OCI-LY7 (cell line): ENCODE results near the gene ALDH9A1. TPM values are rescaled to one million over a fixed set of nuclear protein-coding genes. Genes with fewer than 3 reads are reported as not detected.

Source experiments
- BruUV-seq: library from RNA; stranded (reverse); fragments of 400-500 nt; replicated peaks from 2 replicates; lab custom pipeline; 2021; lab: Mats Ljungman, UMichigan
- CTCF ChIA-PET: fragments of 300-600 bp; sonication (Branson Sonifier 250); formaldehyde crosslinking; loops from one replicate; lab custom pipeline; 2022; ENCODE audit warnings: antibody characterized with exemption; ENCODE audit not compliant: unreplicated experiment; lab: Charles Lee
- POLR2A ChIA-PET: fragments of 300-600 bp; sonication (Branson Sonifier 250); formaldehyde crosslinking; loops from one replicate; lab custom pipeline; 2022; ENCODE audit warnings: antibody characterized with exemption; lab: Charles Lee
- DNase-seq: peaks from one replicate; pipeline ENCODE4 v3.0.0-alpha.2; 2015; ENCODE audit warnings: low spot score
- H2AFZ ChIP-seq: fragments of 200-600 bp; sonication (generic), shearing (Covaris generic); 2 replicates; pipeline ENCODE4 v1.6.1; 2014; ENCODE audit warnings: mild to moderate bottlenecking, antibody characterized with exemption, low read length, moderate library complexity
- H3K27ac ChIP-seq: fragments of 200-600 bp; sonication (generic); 2 replicates; pipeline ENCODE4 v1.5.1; 2014; ENCODE audit warnings: mixed run types, low read depth, mild to moderate bottlenecking, moderate library complexity, low read length, inconsistent platforms; ENCODE audit not compliant: poor library complexity, severe bottlenecking
- H3K36me3 ChIP-seq: fragments of 200-600 bp; sonication (generic); 2 replicates; pipeline ENCODE4 v1.6.1; 2014; ENCODE audit warnings: mild to moderate bottlenecking, antibody characterized with exemption, low read length, moderate library complexity, mixed read lengths; ENCODE audit not compliant: insufficient read depth
- H3K4me1 ChIP-seq: fragments of 200-600 bp; sonication (generic); 2 replicates; pipeline ENCODE4 v1.5.1; 2014; ENCODE audit warnings: mild to moderate bottlenecking, low read length; ENCODE audit not compliant: insufficient read depth, poor library complexity, severe bottlenecking
- H3K4me2 ChIP-seq: fragments of 200-600 bp; sonication (generic); 2 replicates; pipeline ENCODE4 v1.6.1; 2014; ENCODE audit warnings: mild to moderate bottlenecking, low read length
- H3K4me3 ChIP-seq: fragments of 200-600 bp; sonication (generic); 2 replicates; pipeline ENCODE4 v1.5.1; 2014; ENCODE audit warnings: mild to moderate bottlenecking, low read depth, low read length; ENCODE audit not compliant: poor library complexity, severe bottlenecking
- H3K79me2 ChIP-seq: fragments of 200-600 bp; sonication (generic); 2 replicates; pipeline ENCODE4 v1.6.1; 2016; ENCODE audit warnings: low read depth, mild to moderate bottlenecking, low read length, moderate library complexity, mixed read lengths; ENCODE audit not compliant: insufficient read depth
- H3K9me2 ChIP-seq: fragments of 200-600 bp; sonication (generic); 2 replicates; pipeline ENCODE4 v1.6.1; 2016; ENCODE audit warnings: mild to moderate bottlenecking, low read length, mixed read lengths; ENCODE audit not compliant: insufficient read depth
- H3K9me3 ChIP-seq: fragments of 200-600 bp; sonication (generic); 2 replicates; pipeline ENCODE4 v1.6.1; 2014; ENCODE audit warnings: mild to moderate bottlenecking, mixed run types, low read length, mixed read lengths
- H4K20me1 ChIP-seq: fragments of 200-600 bp; sonication (generic); 2 replicates; pipeline ENCODE4 v1.6.1; 2014; ENCODE audit warnings: mild to moderate bottlenecking, antibody characterized with exemption, low read length, moderate library complexity, mixed read lengths; ENCODE audit not compliant: insufficient read depth
- CTCF ChIP-seq: fragments of 200-600 bp; sonication (generic); conservative IDR thresholded peaks from 2 replicates; pipeline ENCODE4 v1.5.1; 2014; ENCODE audit warnings: mild to moderate bottlenecking, antibody characterized with exemption, low read length, moderate library complexity, mixed read lengths
- EZH2phosphoT487 ChIP-seq: fragments of 200-600 bp; sonication (generic); IDR thresholded peaks from 2 replicates; pipeline ENCODE4 v1.6.1; 2018; ENCODE audit warnings: low read depth, borderline replicate concordance, mild to moderate bottlenecking, mixed run types, antibody characterized with exemption, low read length, moderate library complexity, mixed read lengths
- intact Hi-C: fragments of 100-400 bp; cut with micrococcal nuclease; formaldehyde crosslinking; loops from one replicate; pipeline ENCODE4 v1.10.0; 2022; ENCODE audit not compliant: unreplicated experiment
- total RNA-seq, 2 experiments: library from RNA; depleted of rRNA in 1 of 2; stranded (reverse); fragments of >200 nt in 1 of 2; shearing (Covaris generic) in 1 of 2; gene quantifications; 2 replicates each; pipeline ENCODE4 v1.2.3, GENCODE V29; 2014 to 2022

ALDH9A1 gene
- total RNA-seq, 2 experiments from 2014 or later, result 32.1 to 36.0 TPM

- H3K9me3 ChIP-seq, result no peaks in the 10 kb centered on the region
- POLR2A ChIA-PET, result interaction anchor here (0.7 kb wide), 1 partner anchor 532 kb away, joined by 3 read pairs; no protein-coding TSS in a partner anchor
Observed at GRCh38 chr1:165734906-165735305, 36.5 kb upstream of the ALDH9A1 start.

GRCh38 chr1:165726841-165727240 is 28.5 kb upstream of the ALDH9A1 start:
- no peaks in the 10 kb centered on the region for H3K4me1 ChIP-seq
- intact Hi-C loops, result no loop called here
- H2AFZ ChIP-seq, result no peak overlapping the region
- TF ChIP-seq CTCF (no peak), EZH2phosphoT487 (no peak)
- no peak for DNase-seq
- no peaks in the 10 kb centered on the region for H3K79me2 ChIP-seq
- H3K4me2 ChIP-seq, result no peak overlapping the region
- no peaks in the 10 kb centered on the region for H3K9me3 ChIP-seq
- POLR2A ChIA-PET, result no interaction called here
- peaks cover 20% of the 10 kb centered on the region for H3K36me3 ChIP-seq
- H3K4me3 ChIP-seq, result no peak overlapping the region
- H3K9me2 ChIP-seq, result no peaks in the 10 kb centered on the region
- H4K20me1 ChIP-seq, result no peaks in the 10 kb centered on the region
- H3K27ac ChIP-seq, result no peak overlapping the region
- CTCF ChIA-PET, result no interaction called here
- no TSS peak for BruUV-seq

More at GRCh38 chr1:165734906-165735305, 36.5 kb upstream of the ALDH9A1 start:
- intact Hi-C loops, result no loop called here
- Histone ChIP-seq H3K4me2 (no peak overlapping the region), H3K79me2 (no peaks in the 10 kb centered on the region), H3K9me2 (no peaks in the 10 kb centered on the region), H3K4me3 (no peak overlapping the region), H3K4me1 (peaks cover 16% of the 10 kb centered on the region), H3K27ac (no peak overlapping the region), H2AFZ (no peak overlapping the region), H4K20me1 (peaks cover 14% of the 10 kb centered on the region; the same call in 1 of the 2 replicates), H3K36me3 (peaks cover 47% of the 10 kb centered on the region; the same call in 1 of the 2 replicates)
- TF ChIP-seq EZH2phosphoT487 (no peak), CTCF (no peak)
- BruUV-seq, result no TSS peak
- no peak for DNase-seq
- CTCF ChIA-PET, result no interaction called here

DNA sequence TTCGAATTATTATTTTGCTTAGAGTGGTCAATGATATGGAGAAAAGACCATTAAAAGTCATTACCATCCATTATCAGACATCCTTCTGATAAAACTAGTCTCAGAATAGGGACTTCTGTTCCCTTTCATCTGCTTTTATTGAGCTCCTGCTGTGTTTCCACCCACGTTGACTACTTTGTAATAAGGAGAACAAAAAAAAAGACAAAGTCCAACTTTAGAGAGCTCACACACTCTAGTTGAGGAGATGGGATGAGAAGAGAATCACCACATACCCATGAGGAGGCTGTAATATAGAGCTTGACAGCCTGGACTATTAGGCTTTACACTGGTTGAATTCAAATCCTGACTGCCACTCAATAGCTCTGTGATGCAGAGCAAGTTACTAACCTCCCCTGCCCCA is 27.8 kb upstream of the ALDH9A1 start:
- H3K9me2 ChIP-seq, result no peaks in the 10 kb centered on the region
- no peaks in the 10 kb centered on the region for H3K4me1 ChIP-seq
- no TSS peak for BruUV-seq
- H3K27ac ChIP-seq, result no peak overlapping the region
- no peaks in the 10 kb centered on the region for H4K20me1 ChIP-seq
- no peak overlapping the region for H3K4me3 ChIP-seq
- no peaks in the 10 kb centered on the region for H3K9me3 ChIP-seq
- intact Hi-C loops, result no loop called here
- POLR2A ChIA-PET, result no interaction called here
- TF ChIP-seq EZH2phosphoT487 (no peak), CTCF (no peak)
- no peak overlapping the region for H3K4me2 ChIP-seq
- H2AFZ ChIP-seq, result no peak overlapping the region
- peaks cover 20% of the 10 kb centered on the region for H3K36me3 ChIP-seq
- CTCF ChIA-PET, result no interaction called here
- H3K79me2 ChIP-seq, result no peaks in the 10 kb centered on the region
- DNase-seq, result no peak
